Measurements from ENCODE around the gene CAB39.

Gene CAB39

DNA sequence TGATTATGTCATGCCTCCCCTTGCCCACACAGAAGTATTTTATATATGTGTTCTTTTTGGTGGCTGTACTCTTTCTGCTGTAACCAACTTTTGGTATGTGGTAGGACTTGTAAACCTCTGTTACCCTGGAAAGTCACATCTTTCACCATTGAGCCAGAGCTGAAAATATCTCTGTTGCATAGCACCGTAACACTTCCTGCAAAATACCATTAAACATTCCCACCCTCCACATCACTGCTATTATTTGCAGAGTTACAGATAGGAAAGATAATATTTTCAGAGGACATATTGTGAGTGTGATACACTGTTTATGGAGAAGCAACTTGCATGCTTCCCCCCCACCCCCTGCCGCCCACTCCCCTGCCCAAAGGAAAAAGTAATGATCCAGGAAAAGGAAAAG lies 44.8 kb downstream of the CAB39 start:
- TF ChIP-seq CSRNP3 (CRISPR knock-in tag; IDR thresholded peaks at IDR 0.05) (no peak), PPARA (CRISPR knock-in tag; IDR thresholded peaks at IDR 0.05; ENCODE audit: borderline replicate concordance) (no peak), ZFP30 (CRISPR knock-in tag; IDR thresholded peaks at IDR 0.05) (no peak), PATZ1 (CRISPR knock-in tag; IDR thresholded peaks at IDR 0.05; ENCODE audit: borderline replicate concordance) (no peak), ZNF8 (CRISPR knock-in tag; IDR thresholded peaks at IDR 0.05) (no peak), ISL1 (CRISPR knock-in tag; IDR thresholded peaks at IDR 0.05) (no peak), RARB (CRISPR knock-in tag; IDR thresholded peaks at IDR 0.05) (no peak), ZC3H10 (CRISPR knock-in tag; IDR thresholded peaks at IDR 0.05) (no peak), ZNF565 (CRISPR knock-in tag; conservative IDR thresholded peaks at IDR 0.05; ENCODE audit: low read depth) (no peak)
- TF ChIP-seq, protein P1, sequence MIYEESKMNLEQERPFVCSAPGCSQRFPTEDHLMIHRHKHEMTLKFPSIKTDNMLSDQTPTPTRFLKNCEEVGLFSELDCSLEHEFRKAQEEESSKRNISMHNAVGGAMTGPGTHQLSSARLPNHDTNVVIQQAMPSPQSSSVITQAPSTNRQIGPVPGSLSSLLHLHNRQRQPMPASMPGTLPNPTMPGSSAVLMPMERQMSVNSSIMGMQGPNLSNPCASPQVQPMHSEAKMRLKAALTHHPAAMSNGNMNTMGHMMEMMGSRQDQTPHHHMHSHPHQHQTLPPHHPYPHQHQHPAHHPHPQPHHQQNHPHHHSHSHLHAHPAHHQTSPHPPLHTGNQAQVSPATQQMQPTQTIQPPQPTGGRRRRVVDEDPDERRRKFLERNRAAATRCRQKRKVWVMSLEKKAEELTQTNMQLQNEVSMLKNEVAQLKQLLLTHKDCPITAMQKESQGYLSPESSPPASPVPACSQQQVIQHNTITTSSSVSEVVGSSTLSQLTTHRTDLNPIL (CRISPR knock-in tag; IDR thresholded peaks at IDR 0.05; ENCODE audit: low read depth) = no peak
- ATAC-seq = no peak; the same call in 2 of the 3 replicates

DNA sequence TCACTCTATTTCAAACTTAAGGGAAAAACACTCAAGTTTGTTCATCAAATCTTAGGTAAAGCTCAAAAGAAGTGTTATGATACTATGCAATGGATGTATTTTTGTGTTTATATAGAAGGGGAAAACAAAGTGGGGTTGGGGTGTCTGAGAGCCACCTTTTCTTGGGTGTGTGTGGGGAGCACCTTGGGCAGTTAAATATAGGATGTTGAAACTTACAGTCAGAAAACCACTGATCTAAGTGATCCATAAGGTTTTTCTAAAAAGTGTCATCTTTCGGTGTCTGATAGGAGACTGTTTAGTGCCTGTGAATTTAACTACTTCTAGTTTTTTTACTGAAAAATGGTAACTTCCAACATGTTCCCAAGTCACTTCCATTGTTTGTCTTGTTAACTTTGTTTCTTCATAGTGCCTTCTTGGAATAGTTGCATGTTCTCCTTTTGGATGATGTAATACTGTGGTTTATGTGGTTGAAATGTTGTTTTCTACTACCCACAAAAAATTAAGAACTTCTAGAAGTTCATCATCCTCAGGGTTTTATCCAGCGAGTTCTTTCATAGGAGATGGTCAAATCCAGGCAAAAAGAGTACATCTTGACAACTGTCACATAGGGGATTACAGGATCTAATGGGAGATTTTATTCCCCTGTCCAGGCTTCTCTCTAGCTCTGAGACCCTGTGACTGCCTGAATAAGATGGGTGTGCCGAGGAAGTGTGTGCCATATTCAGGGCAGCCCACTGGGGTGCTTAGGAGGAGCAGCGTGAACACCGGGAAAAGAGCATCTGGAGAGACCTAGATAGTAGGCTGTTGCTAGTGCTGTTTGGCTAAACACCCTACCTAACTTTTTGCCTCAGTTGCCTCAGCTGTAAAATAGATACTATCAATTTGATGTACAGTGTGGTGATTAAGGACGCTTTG lies 46.2 kb downstream of the CAB39 start:
- no peak for TF ChIP-seq ZFP30 (CRISPR knock-in tag; IDR thresholded peaks at IDR 0.05)
- TF ChIP-seq ARNTL (CRISPR knock-in tag; IDR thresholded peaks at IDR 0.05; ENCODE audit: borderline replicate concordance, low read depth) = no peak
- no peak for TF ChIP-seq ISL1 (CRISPR knock-in tag; IDR thresholded peaks at IDR 0.05)
- no peak for TF ChIP-seq ZNF565 (CRISPR knock-in tag; conservative IDR thresholded peaks at IDR 0.05; ENCODE audit: low read depth)
- TF ChIP-seq CSDC2 (CRISPR knock-in tag; IDR thresholded peaks at IDR 0.05) = no peak
- TF ChIP-seq ZFP3 (CRISPR knock-in tag; IDR thresholded peaks at IDR 0.05) = no peak
- no peak for TF ChIP-seq OSR1 (CRISPR knock-in tag; IDR thresholded peaks at IDR 0.05)
- no peak for TF ChIP-seq PATZ1 (CRISPR knock-in tag; IDR thresholded peaks at IDR 0.05; ENCODE audit: borderline replicate concordance)
- TF ChIP-seq CSRNP3 (CRISPR knock-in tag; IDR thresholded peaks at IDR 0.05) = no peak
- no peak; the same call in 2 of the 3 replicates for ATAC-seq

DNA sequence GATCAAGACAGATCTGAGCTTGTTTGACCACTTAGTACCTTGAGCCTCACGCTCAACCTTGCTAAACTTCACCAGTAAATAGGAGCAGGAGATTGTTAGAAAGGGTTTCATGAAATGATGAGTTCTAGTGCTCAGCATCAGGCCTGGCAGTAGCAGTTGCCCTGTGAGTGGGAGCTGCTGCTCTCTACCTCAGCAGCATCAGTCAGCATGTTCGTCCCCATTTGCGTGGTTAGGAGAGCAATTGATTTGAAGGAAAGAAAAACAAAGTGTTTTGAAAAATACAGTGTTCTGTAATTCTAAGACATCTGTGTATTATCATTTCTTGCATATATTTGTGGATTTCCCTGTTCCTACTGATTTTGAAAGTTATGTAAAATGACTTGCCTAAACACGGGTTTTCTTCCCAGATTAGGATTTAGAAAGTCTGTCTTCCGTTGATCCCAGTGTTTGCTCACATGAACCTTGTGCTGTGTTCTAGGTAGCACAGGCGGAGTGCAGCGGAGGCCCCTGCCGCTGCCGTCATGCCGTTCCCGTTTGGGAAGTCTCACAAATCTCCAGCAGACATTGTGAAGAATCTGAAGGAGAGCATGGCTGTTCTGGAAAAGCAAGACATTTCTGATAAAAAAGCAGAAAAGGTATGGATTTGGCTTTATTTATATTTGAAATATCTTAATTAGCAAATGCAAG lies 47.0 kb downstream of the CAB39 start:
- TF ChIP-seq TCF4 (CRISPR knock-in tag; IDR thresholded peaks at IDR 0.05; ENCODE audit: borderline replicate concordance) (no peak), PPARA (CRISPR knock-in tag; IDR thresholded peaks at IDR 0.05; ENCODE audit: borderline replicate concordance) (no peak), ISL1 (CRISPR knock-in tag; IDR thresholded peaks at IDR 0.05) (no peak), ZFP3 (CRISPR knock-in tag; IDR thresholded peaks at IDR 0.05) (no peak), ARNTL (CRISPR knock-in tag; IDR thresholded peaks at IDR 0.05; ENCODE audit: borderline replicate concordance, low read depth) (no peak), ZFP30 (CRISPR knock-in tag; IDR thresholded peaks at IDR 0.05) (no peak), GLIS3 (CRISPR knock-in tag; IDR thresholded peaks at IDR 0.05) (no peak), TOX (CRISPR knock-in tag; IDR thresholded peaks at IDR 0.05; ENCODE audit: borderline replicate concordance) (no peak), ESRRG (CRISPR knock-in tag; IDR thresholded peaks at IDR 0.05) (no peak), OSR1 (CRISPR knock-in tag; IDR thresholded peaks at IDR 0.05) (no peak), CSDC2 (CRISPR knock-in tag; IDR thresholded peaks at IDR 0.05) (no peak), CSRNP3 (CRISPR knock-in tag; IDR thresholded peaks at IDR 0.05) (no peak)
- TF ChIP-seq, protein P1 (CRISPR knock-in tag; IDR thresholded peaks at IDR 0.05; ENCODE audit: low read depth) = no peak
- no peak for ATAC-seq

Data from SK-N-SH treated with all-trans-retinoic acid at 6 μM for 48 hours (cell line).